PC-9 (cell line): ENCODE results near the gene DOHH.

Experiments
- CTCF ChIP-seq: fragments of 200-600 bp; sonication (generic); conservative IDR thresholded peaks from 2 replicates; pipeline ENCODE4 v1.6.1; 2017; ENCODE audit warnings: mixed run types, antibody characterized with exemption, mild to moderate bottlenecking, moderate library complexity
- EZH2 ChIP-seq: fragments of 200-600 bp; sonication (generic); IDR thresholded peaks from 2 replicates; pipeline ENCODE4 v1.8.0; 2017; ENCODE audit warnings: antibody characterized with exemption, low read depth

DNA sequence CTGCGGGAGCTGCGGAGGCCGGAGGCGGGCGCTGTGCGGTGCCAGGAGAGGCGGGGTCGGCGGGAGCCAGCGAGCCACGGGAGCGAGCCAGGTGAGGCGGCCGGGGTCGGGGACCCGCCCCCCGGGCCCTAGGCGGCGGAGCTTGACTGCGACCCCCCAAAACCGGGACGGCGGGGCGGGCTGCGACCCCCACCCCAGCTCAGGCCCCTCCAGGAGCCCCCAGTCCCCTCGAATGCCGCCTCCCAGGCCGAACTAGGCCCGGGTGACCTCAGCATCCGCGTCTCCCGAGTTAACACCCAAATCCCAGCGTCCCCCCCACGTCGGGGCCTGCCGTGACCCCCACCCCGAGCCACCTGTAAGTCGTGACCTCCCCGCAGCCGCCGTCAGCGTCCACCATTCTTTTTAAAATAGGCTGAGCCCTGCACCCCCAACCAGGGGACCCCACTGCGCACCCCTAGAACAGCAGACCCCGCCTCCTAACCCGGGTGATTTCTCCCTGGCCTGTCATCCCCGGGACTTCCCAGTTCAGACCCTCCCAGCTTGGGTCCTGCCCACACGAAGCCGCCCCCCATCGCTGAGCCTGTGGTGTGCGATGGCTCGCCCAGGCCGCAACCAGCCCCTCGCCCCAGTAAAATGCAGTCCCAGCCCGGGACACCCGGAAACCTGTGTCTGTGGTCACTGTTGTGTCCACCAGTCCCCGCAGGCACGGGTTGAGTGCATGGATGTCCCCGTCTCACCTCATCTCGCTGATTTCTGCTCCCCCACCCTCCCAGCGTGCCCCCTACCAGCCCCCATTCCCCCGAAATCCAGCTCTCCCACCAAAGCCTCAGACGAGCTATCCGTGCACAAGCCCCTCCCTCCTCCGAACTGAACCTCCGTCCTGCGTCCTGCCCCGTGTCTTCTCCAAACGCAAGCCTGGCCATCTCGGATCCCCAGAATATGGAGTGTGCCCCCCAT, 6.2 kb upstream of the DOHH start:
- TF ChIP-seq EZH2 (no peak), CTCF (no peak)
